Esophagus (tissue), 2 donors: Measurements from ENCODE around the gene FRMD4A. TPM values are rescaled to one million over a fixed set of nuclear protein-coding genes. Genes with fewer than 3 reads are reported as not detected.
"Not testable (repeated sequence)": the region's sequence is repeated elsewhere in the genome, so short reads cannot be mapped to it uniquely, and the experiment has no call there.

Experiments used
- H3K27ac ChIP-seq, 2 donors: one replicate each; pipeline ENCODE4 v1.5.1; 2013; ENCODE audit warnings: low read depth in 2 of 2, mild to moderate bottlenecking in 2 of 2, inconsistent platforms in 1 of 2, low read length in 1 of 2, moderate library complexity in 1 of 2
- H3K27me3 ChIP-seq, 2 donors: one replicate each; pipeline ENCODE4 v1.6.1; 2013; ENCODE audit warnings: low read length in 2 of 2, control low read depth in 1 of 2, mild to moderate bottlenecking in 1 of 2; ENCODE audit not compliant: insufficient read depth in 2 of 2, control insufficient read depth in 1 of 2
- H3K36me3 ChIP-seq, 2 donors: one replicate each; pipeline ENCODE4 v1.6.1; 2013; ENCODE audit warnings: low read length in 1 of 2; ENCODE audit not compliant: control insufficient read depth in 2 of 2, insufficient read depth in 2 of 2
- H3K4me1 ChIP-seq, 2 donors: one replicate each; pipeline ENCODE4 v1.6.1; 2013; ENCODE audit warnings: low read length in 1 of 2; ENCODE audit not compliant: control insufficient read depth in 2 of 2, insufficient read depth in 2 of 2
- H3K4me3 ChIP-seq, 2 donors: one replicate each; pipeline ENCODE4 v1.5.1; 2013; ENCODE audit warnings: low read length in 2 of 2, mild to moderate bottlenecking in 2 of 2, low read depth in 1 of 2, moderate library complexity in 1 of 2
- H3K9me3 ChIP-seq, 2 donors: one replicate each; pipeline ENCODE4 v1.6.1; 2013; ENCODE audit warnings: mild to moderate bottlenecking in 2 of 2, low read depth in 1 of 2, low read length in 1 of 2, moderate library complexity in 1 of 2; ENCODE audit not compliant: control insufficient read depth in 2 of 2, insufficient read depth in 1 of 2
- WGBS, 2 donors: extraction: QIAGEN DNeasy Blood & Tissue Kit; methylation state at CpG; one replicate each; pipeline ENCODE4 v1.1.7; 2013; 5-methylcytosine and 5-hydroxymethylcytosine counted together
- polyA plus RNA-seq, 2 donors: library from polyadenylated mRNA; stranded (reverse); fragments of 200-250 nt; gene quantifications; one replicate each; pipeline ENCODE4 v1.2.3, GENCODE V29; 2013
- donor health status: healthy with polysubstance abuse.
- donor health status: Bipolar disorder and iron deficiency.

FRMD4A gene
- polyA plus RNA-seq, 2 donors, result 9.3 to 12.6 TPM

- no peaks in the 10 kb centered on the region for H3K27me3 ChIP-seq
- H3K4me3 ChIP-seq, result no peak overlapping the region
- H3K27ac ChIP-seq, result no peak overlapping the region
- WGBS, 2 donors, result 85 to 92% methylated on average over 5 of the region's 5 CpGs
- H3K36me3 ChIP-seq, result no peaks in the 10 kb centered on the region
- no peaks in the 10 kb centered on the region for H3K4me1 ChIP-seq
- no peaks in the 10 kb centered on the region for H3K9me3 ChIP-seq
Observed at GRCh38 chr10:13792006-13792405, 538.7 kb downstream of the FRMD4A start.

GRCh38 chr10:13791483-13791882 is 539.2 kb downstream of the FRMD4A start:
- H3K36me3 ChIP-seq, result no peaks in the 10 kb centered on the region
- 67 to 74% methylated on average over 4 of the region's 4 CpGs for WGBS, 2 donors

GRCh38 chr10:13790196-13790595 is 540.5 kb downstream of the FRMD4A start:
- no peak overlapping the region for H3K4me3 ChIP-seq
- H3K27me3 ChIP-seq, result no peaks in the 10 kb centered on the region
- 80 to 83% methylated on average over 9 of the region's 9 CpGs for WGBS, 2 donors
- H3K4me1 ChIP-seq, result no peaks in the 10 kb centered on the region
- H3K36me3 ChIP-seq, result no peaks in the 10 kb centered on the region
- H3K9me3 ChIP-seq, result no peaks in the 10 kb centered on the region
- H3K27ac ChIP-seq, result no peak overlapping the region

More at GRCh38 chr10:13791483-13791882, 539.2 kb downstream of the FRMD4A start:
- Histone ChIP-seq H3K4me3 (no peak overlapping the region), H3K27ac (no peak overlapping the region), H3K4me1 (no peaks in the 10 kb centered on the region), H3K9me3 (no peaks in the 10 kb centered on the region), H3K27me3 (no peaks in the 10 kb centered on the region)

GRCh38 chr10:13789448-13789829 is 541.3 kb downstream of the FRMD4A start:
- Histone ChIP-seq H3K4me1 (no peaks in the 10 kb centered on the region), H3K27me3 (no peaks in the 10 kb centered on the region), H3K9me3 (no peaks in the 10 kb centered on the region), H3K4me3 (no peak overlapping the region), H3K27ac (no peak overlapping the region), H3K36me3 (no peaks in the 10 kb centered on the region)
- WGBS, 2 donors, result 55 to 74% methylated on average over 2 of the region's 2 CpGs

GRCh38 chr10:13788711-13789447 is 541.8 kb downstream of the FRMD4A start:
- Histone ChIP-seq H3K27me3 (no peaks in the 10 kb centered on the region), H3K27ac (peak overlapping the region in 1 of 2 donors; percentile 59)
- WGBS, 2 donors, result 49 to 64% methylated on average over 9 of the region's 9 CpGs

GRCh38 chr10:13788320-13788600 is 542.5 kb downstream of the FRMD4A start:
- Histone ChIP-seq H3K9me3 (no peaks in the 10 kb centered on the region), H3K27me3 (no peaks in the 10 kb centered on the region), H3K36me3 (no peaks in the 10 kb centered on the region), H3K4me3 (no peak overlapping the region), H3K4me1 (no peaks in the 10 kb centered on the region), H3K27ac (peak overlapping the region in 1 of 2 donors; percentile 59)
- 48 to 52% methylated on average over 5 of the region's 5 CpGs for WGBS, 2 donors

More at GRCh38 chr10:13788711-13789447, 541.8 kb downstream of the FRMD4A start:
- Histone ChIP-seq H3K36me3 (no peaks in the 10 kb centered on the region), H3K4me3 (no peak overlapping the region), H3K4me1 (no peaks in the 10 kb centered on the region), H3K9me3 (no peaks in the 10 kb centered on the region)

GRCh38 chr10:13787015-13787421 is 543.7 kb downstream of the FRMD4A start:
- Histone ChIP-seq H3K4me3 (no peak overlapping the region), H3K27me3 (no peaks in the 10 kb centered on the region), H3K4me1 (no peaks in the 10 kb centered on the region), H3K36me3 (no peaks in the 10 kb centered on the region), H3K9me3 (no peaks in the 10 kb centered on the region), H3K27ac (peak overlapping the region; percentile 23 to 65)
- 18 to 23% methylated on average over 11 of the region's 11 CpGs for WGBS, 2 donors

- 67 to 72% methylated on average over 2 of the region's 2 CpGs for WGBS, 2 donors
- no peaks in the 10 kb centered on the region for H3K27me3 ChIP-seq
Observed at GRCh38 chr10:13784067-13784466, 546.7 kb downstream of the FRMD4A start.

GRCh38 chr10:13779748-13780147 is 551.0 kb downstream of the FRMD4A start:
- Histone ChIP-seq H3K9me3 (no peaks in the 10 kb centered on the region), H3K4me3 (no peak overlapping the region), H3K36me3 (no peaks in the 10 kb centered on the region), H3K4me1 (peaks cover 0 to 2% of the 10 kb centered on the region in 2 donors), H3K27me3 (no peaks in the 10 kb centered on the region), H3K27ac (no peak overlapping the region)
- WGBS, 2 donors, result 79 to 87% methylated on average over 6 of the region's 6 CpGs

More at GRCh38 chr10:13784067-13784466, 546.7 kb downstream of the FRMD4A start:
- Histone ChIP-seq H3K4me1 (no peaks in the 10 kb centered on the region), H3K27ac (no peak overlapping the region), H3K36me3 (no peaks in the 10 kb centered on the region), H3K4me3 (no peak overlapping the region), H3K9me3 (no peaks in the 10 kb centered on the region)

- H3K27me3 ChIP-seq, H3K9me3 ChIP-seq, H3K4me3 ChIP-seq, H3K36me3 ChIP-seq, H3K4me1 ChIP-seq, H3K27ac ChIP-seq: not testable (repeated sequence)
- WGBS, 2 donors, result 89 to 91% methylated on average over 4 of the region's 4 CpGs
Observed at GRCh38 chr10:13778693-13778960, 552.1 kb downstream of the FRMD4A start.
